Activated CD4-positive, alpha-beta T cell treated with anti-CD3 and anti-CD28 coated beads for 1 hour (primary cell): ENCODE measurements around the gene NLN.
"Not testable (repeated sequence)": the region's sequence is repeated elsewhere in the genome, so short reads cannot be mapped to it uniquely, and the experiment has no call there.

Experiments
- DNase-seq: peaks from one replicate; pipeline ENCODE4 v3.0.0-alpha.2; 2020

Gene NLN

DNA sequence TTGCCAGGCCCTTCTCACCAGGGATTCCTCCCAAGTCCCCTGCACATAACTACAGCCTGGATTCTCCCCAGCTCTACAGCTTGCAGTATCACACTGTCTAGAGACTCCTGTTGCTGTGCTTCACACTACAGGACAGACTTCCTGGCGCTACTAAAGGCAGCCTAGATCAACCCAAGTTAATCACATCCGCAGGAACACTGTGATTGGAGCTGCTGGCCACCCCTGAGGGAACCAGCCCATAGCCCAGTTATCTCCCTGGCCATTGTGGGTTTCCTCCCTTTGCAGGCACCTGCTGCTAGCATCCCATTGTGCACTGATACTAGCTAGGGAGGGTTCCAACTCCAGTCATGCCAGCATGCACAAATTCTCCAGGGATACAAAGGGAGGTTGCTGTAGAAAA is 53.5 kb downstream of the NLN start:
- DNase-seq = no peak

DNA sequence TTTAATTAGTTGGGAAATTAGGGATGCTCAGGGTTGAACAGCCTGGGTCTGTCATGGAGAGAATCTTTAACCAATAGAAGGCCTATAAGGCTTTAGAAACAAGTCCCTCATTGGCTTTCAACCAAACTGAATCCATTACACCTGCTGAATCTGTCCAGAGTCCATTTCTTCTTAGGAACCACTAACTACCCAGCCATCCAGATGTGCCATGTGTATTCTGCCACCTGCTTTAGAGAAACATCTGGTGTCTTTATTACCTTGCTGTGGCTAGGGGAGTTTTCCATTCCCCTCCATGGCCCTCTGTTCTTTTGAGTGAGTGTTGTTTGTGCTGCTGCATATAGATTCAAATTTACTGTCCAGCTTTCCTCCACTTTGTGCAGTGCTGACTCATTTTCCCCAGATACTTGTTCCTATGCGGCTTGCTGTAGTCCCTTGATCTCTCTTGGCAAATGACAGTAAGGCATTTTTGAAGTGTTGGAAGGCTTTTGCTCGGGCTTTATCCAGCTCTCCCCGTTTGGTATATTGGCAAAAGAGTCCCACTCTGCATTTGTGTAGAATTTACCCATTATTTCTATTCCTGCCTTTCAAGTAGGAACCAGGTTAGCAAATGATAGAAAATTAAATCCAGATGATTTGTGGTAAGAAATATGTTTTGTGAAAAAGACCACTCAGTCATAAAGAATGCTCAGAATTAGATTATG is 54.6 kb downstream of the NLN start:
- no peak for DNase-seq

GRCh38 chr5:65778126-65778525 is 56.1 kb downstream of the NLN start:
- no peak for DNase-seq

GRCh38 chr5:65779643-65780042 is 57.6 kb downstream of the NLN start:
- DNase-seq = no peak

- DNase-seq = not testable (repeated sequence)
Measured at GRCh38 chr5:65788296-65788695, 66.3 kb downstream of the NLN start.

GRCh38 chr5:65790371-65791163 is 68.6 kb downstream of the NLN start:
- DNase-seq = no peak

DNA sequence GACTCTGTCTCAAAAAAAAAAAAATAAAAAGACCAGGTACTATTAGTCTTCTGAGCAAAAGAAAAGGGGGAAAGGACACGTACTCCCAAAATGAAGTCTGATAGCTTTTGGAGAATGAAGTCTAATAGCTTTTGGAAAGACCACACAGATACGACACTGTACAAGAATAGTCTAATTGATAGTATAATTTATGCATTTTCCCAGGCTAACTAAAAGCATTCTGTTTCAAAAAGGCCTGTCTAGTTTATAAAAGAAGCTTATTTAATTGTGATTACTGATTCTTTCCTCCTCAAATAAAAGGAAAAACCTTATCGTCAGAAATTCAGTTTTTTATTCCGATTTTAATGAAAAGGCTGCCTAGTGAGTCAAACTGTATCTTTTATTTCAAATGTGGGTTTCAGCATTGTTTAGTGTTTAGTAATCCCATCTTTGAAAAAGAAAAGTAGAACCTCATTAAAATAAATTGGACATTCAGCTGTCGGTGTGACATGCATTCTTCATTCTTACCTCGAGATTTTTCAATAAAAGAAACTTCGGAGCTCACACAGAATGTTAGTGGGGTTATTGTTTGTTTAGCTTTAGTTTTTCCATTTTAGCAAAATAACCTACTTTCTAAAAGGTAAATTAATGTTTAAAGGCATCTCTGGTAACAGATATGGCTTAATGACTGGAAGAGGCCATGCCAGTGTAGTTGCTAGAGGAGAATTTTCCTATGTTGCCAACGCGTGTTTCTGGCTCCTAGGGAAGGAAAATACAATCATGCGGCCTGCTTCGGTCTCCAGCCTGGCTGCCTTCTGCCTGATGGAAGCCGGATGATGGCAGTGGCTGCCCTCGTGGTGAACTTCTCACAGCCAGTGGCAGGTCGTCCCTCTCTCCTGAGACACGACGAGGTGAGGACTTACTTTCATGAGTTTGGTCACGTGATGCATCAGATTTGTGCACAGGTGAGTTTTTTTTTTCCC is 70.0 kb downstream of the NLN start:
- no peak for DNase-seq

DNA sequence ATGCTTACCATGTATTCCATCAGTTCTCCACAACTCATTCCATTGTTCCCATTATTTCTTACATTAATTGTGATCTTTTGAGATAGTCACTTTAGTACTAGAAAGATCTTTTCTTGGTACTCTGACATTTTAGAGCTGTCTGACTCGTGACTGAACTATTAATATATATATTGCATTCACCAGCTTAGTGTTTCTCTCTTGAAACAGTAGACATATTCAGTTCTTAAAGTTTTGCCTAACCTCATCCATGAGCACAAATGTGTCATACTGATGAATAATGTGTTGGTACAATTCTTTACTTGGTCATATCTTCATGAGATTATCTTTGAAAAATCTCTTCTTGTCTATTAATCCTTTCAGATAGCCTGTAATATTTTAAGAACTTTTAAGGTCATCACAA is 74.3 kb downstream of the NLN start:
- no peak for DNase-seq

DNA sequence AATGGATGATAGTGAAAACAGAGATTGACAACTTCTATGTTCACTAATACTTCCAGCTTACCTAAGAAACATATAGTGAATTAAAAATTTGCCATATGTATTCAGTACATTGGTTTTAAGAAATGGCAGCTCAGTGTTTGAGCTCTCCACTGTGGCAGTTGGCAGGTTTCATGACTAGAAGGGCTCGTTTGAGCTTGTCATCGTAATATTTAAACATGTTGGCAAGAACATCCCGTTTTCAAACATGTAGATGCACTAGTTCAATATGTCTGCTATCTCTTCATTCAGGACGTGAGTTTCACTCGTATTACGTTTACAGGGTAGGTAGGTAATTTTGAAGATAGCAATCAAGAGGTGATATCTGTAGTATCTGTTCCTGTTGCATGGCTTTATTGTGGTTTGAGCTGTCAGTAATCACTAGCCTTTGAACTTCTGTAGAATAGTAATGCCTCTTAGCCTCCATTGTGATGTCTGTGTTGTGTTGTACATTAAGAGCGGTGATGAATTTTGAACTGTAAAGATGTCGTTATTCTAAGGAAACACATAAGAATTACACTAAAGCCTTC is 74.8 kb downstream of the NLN start:
- no peak for DNase-seq

- no peak for DNase-seq
Measured at GRCh38 chr5:65797481-65797880, 75.5 kb downstream of the NLN start.

GRCh38 chr5:65799857-65800256 is 77.9 kb downstream of the NLN start:
- no peak for DNase-seq

- no peak for DNase-seq
Measured at GRCh38 chr5:65800775-65801174, 78.8 kb downstream of the NLN start.

- no peak for DNase-seq
Measured at GRCh38 chr5:65801352-65801783, 79.4 kb downstream of the NLN start.

DNA sequence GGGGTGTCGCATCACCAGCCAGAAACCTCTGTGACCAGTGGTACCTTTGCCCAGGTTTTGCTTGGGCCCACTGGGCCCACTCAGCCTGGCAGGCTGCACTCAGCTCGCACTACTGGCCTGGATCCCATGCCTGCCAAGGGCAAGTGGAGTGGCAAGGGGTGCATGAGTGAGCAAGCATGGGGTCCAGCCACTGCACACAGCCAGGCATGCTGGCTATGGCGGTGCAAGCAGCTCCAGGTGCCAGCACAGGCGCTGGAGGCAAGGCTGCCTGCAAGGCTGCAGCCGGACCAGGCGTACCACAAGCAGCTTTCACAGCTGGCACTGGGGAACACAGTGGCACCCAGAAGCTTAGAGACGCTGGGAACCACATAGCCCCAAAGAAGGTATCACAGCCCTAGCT is 80.1 kb downstream of the NLN start:
- DNase-seq = no peak

DNA sequence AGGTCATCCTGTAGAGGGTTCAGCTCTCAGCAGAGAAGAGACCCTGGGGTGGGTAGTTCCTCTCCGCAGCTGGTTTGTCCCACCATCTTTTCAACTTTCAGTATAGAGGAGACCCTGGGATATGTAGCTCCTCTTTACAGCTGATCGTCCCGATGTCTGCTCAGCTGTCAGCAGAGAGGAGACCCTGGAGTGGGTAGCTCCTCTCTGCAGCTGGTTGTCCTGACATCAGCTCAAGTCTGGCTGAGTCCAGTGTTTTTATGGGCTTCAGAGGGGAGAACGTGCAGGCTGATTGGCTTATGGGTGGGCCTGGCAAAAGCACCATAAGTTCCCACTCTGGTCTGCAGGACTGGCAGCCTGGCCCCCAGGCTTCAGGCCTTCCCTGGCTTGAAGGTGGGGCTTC is 80.8 kb downstream of the NLN start:
- no peak for DNase-seq

GRCh38 chr5:65803699-65804391 is 81.8 kb downstream of the NLN start:
- DNase-seq = no peak

GRCh38 chr5:65805089-65805488 is 83.1 kb downstream of the NLN start:
- no peak for DNase-seq

- not testable (repeated sequence) for DNase-seq
Measured at GRCh38 chr5:65807494-65807893, 85.5 kb downstream of the NLN start.

DNA sequence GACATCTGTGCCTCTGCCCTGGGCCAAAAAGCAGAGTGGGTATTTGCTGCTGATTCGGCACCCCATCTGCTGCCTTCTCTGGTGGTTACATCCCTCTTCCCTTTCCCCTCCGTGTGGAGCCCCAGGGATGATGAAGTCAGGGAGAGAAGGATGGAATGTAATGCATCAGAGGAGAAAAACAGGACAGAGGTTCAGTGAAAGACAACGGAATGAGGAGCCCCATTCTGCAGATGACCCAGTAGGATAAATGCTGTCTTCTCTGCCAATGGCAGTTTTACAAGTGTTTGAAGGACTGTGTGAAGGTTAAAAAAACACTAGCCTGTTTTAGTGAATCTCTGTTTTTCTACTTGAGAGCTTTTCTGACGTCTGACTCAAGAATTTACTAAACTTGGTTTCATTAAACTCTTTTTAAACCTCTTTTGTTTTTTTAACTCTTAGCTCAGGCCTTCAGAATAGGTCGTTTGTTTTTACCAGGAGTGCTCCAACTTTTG is 86.3 kb downstream of the NLN start:
- DNase-seq = no peak

DNA sequence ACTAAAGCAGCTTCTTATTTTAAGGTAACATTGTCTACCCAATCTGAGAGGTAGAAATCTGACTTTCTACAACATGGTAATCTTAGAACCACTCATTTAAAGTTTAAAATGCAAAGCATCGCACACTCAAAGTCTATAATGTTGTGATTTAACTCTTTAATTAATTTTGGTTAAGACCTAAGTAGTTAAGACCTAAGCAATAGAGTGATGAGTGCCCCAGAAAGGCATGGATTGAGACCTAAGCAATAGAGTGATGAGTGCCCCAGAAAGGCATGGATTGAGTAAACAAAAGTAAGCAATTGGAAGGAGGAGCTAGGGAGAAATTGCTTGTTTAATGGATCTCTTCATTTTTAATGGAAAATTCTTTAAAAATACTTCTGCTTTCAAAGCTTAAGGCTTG is 86.8 kb downstream of the NLN start:
- no peak for DNase-seq

DNA sequence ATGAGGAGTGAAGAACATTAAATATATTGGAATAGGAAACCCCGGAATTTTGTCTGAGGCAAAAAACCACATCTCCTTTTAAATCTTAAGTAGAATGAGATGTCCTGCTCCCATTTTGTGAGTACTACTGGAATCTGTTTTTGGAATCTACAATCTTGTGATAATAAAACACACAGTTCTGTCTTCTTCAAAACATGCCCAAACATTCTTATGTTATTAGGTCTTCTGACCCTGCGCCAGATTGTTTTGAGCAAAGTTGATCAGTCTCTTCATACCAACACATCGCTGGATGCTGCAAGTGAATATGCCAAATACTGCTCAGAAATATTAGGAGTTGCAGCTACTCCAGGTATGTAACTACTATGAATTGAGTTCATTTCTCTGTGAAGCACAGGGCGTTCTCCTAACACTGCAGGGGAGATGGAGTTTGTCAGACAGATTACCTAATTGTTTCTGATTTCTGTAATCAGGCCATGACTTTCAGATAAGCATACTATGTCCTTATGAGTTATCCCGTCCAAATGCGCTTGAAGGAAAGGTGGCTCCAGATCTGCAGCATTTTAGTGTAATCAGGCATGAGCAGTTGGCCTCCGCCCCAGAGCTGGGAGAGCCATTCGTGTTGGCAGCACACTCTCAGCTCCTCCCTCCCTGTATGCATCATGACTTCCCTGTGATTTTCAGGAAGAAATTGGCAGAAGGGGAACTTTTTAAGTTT is 88.0 kb downstream of the NLN start:
- no peak for DNase-seq

- no peak for DNase-seq
Measured at GRCh38 chr5:65811004-65811403, 89.0 kb downstream of the NLN start.
